Activated CD4-positive, alpha-beta T cell treated with anti-CD3 and anti-CD28 coated beads, Interleukin-2, amount 50 U/mL, for 16 hours (primary cell): ENCODE measurements around the gene ATR.
"Not testable (repeated sequence)": the region's sequence is repeated elsewhere in the genome, so short reads cannot be mapped to it uniquely, and the experiment has no call there.

Source experiments
- DNase-seq: peaks from one replicate; pipeline ENCODE4 v3.0.0-alpha.2; 2020

The ATR gene

DNA sequence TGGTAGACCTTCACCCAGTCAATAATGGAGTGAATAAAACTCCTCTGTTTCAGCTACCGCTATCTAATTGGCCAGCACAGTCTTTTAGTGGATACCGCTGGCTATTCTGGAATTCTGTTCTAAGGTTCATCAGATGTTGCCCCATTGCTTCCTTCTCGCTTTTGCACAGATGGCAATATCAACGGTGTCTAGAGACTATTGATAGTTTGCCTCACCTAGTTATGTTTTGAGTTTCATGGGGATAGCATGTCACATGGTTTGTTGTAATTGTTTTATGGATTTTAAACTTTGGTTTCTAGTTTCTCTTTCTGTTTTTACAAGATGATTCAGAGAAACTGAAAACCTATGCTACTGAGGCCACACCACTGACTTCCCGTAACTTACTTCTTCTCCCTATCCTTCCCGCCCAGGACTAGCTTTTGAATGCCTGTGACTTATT is 132.7 kb downstream of the ATR start:
- DNase-seq = peak; percentile 80

- no peak for DNase-seq
Measured at GRCh38 chr3:142444343-142444742, 134.2 kb downstream of the ATR start.

DNA sequence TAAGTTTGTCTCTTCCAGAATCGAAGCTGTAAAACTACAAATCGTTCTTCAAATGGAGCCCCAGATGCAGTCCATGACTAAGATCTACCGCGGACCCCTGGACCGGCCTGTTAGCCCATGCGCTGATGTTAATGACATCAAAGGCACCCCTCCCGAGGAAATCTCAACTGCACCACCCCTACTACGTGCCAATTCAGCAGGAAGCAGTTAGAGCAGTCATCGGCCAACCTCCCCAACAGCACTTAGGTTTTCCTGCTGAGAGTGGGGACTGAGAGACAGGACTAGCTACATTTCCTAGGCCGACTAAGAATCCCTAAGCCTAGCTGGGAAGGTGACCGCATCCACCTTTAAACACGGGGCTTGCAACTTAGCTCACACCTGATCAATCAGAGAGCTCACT is 135.5 kb downstream of the ATR start:
- not testable (repeated sequence) for DNase-seq

- DNase-seq = not testable (repeated sequence)
Measured at GRCh38 chr3:142439499-142440220, 138.9 kb downstream of the ATR start.

DNA sequence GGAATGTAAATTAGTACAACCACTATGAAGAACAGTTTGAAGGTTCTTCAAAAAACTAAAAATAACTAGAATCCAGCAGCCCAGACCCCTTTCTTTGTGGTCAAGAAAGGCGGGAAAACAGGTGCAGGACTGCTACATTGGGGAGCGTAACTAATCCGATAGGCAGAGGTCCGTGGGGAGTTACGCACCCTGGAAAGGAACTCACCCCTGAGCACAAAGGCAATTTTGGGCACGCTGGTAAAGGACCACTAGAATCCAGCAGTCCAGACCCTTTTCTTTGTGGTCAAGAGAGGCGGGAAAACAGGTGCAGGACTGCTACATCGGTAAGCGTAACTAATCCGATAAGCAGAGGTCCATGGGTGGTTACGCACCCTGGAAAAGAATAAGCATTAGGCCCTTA is 140.4 kb downstream of the ATR start:
- not testable (repeated sequence) for DNase-seq

DNA sequence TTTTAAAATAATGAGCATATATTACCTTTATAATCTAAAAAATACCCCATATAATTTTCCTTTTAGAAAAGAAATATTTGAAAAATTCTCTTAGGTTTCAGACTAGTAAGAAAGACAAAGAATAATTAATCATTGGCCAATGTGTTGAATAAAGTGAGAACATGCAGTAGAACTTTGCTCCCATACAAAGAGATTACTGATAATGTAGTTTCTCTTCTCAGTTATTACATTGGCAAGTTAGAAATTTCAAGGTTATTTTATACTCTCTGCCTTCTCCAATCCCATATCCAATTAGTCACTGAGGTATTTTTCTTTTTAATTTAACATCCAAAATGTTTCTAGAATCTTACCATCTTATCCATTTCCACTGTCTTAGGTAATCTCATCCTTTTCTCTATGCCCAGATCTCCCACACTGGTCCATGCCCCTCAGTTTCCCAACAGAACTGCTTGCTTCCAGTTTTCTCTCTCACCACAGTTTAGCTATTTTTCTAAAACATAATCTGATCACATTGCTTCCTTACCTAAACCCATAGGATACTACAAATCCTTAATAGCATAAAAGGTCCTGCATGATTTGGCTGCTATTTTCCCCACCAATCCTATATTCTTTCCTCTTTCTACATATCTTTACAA is 141.5 kb downstream of the ATR start:
- DNase-seq = no peak

GRCh38 chr3:142434503-142434902 is 144.0 kb downstream of the ATR start:
- DNase-seq = no peak

GRCh38 chr3:142433110-142433509 is 145.4 kb downstream of the ATR start:
- no peak for DNase-seq

DNA sequence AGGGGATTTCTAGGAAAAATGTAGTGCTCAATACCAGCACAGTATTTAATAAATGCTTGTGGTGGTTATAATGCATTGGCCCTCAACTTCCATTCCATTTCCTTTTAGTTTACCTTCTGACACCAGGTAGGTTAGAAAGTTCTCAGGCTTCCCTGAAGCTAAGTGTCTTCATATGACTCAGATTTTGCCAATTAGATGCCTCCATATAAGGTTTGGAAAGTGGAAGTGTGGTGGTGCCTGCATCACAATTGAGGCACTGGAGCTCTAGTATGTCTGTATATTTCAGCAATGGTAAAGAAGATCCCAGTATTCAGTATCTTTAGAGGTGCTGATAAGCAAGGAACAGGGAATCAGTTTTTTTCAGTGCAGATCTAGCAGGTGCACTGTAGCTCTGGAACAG is 149.0 kb downstream of the ATR start:
- no peak for DNase-seq

DNA sequence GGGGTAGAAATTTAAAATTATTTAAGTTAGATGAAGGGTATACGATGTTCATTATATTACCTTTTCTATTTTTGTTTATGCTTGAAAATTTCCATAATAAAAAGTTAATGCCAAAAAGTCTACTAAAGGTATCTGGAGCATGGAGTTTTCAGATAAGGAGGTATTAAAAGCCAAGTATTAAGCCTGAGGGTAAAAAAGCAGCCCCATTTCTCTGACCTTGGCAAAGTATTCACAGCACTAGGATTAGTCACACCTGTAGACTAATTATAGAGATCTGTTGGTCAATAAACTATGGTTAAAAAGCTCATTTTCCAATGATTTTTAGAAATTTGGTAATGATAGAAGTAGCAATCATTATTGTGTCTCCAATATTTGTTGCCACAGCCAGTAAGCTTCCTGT is 153.8 kb downstream of the ATR start:
- no peak for DNase-seq

DNA sequence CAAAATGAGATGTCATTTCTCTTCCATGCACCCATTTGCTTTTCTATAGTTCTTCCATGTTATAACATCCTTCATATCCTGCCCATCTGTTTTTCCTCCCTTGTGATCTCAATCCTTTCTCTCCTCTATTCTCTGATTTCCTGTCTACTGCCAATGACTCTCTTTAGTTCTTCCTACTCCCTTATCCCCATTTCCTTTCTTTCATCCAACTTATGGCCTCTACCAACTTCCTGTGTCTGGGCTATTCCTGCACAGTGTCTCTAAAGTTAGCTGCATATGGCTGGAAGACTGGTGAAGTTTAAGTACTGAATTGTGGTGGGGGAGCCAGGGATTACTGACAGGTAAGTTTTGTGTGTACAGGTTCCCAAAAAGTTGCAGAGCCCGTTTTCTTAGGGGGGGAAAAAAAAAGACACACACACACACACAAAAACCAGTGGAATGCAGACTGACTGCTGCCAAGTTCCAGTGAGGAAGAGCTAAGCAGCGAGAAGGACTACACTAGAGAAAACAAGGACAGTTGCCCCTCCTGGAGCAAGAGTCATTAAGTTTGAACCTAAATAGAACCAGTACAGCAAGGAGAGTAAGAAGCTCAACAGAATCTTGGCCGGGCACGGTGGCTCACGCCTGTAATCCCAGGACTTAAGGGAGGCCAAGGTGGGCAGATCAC is 159.5 kb downstream of the ATR start:
- DNase-seq = no peak

DNA sequence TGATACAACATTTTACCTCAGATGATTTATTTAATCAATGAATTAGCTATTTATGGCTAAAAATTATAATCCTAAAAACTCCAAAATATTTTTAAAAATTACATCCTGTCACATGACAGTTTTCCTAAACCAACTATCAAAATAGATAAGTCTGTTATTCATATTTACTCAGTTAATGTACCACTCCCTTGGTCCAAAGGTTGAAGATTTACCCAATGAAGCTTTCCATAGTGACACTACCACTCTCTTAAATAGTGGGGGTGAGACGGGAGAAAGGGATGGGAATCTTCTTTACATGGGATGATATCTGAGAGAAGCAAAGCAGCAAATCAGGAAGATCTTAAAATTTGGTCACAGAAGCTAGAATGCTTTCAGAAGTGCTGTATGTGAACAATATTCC is 161.2 kb downstream of the ATR start:
- no peak for DNase-seq

GRCh38 chr3:142400537-142400936 is 178.0 kb downstream of the ATR start:
- DNase-seq = not testable (repeated sequence)
